Body of pancreas (tissue), 4 donors: ENCODE results near the gene ADSS1.

Experiments used
- CTCF ChIP-seq, 7 experiments: fragments of 450-650 bp in 4 of 7; fragments of 200-600 bp in 3 of 7; sonication (generic) in 3 of 7; IDR thresholded peaks; one replicate each; pipeline ENCODE4 v1.5.1; 2016 to 2019; ENCODE audit warnings: antibody characterized with exemption in 7 of 7
- POLR2A ChIP-seq, 3 donors: fragments of 450-650 bp; IDR thresholded peaks; one replicate each; pipeline ENCODE4 v1.6.1; 2016; ENCODE audit warnings: antibody characterized with exemption in 3 of 3, mild to moderate bottlenecking in 2 of 3

GRCh38 chr14:104766863-104767633 lies 43.0 kb downstream of the ADSS1 start:
- no peak for TF ChIP-seq CTCF (IDR thresholded peaks at IDR 0.05)
- no peak for TF ChIP-seq POLR2A (IDR thresholded peaks at IDR 0.05)
